ENCODE measurements around the gene RGS16. TPM values are rescaled to one million over a fixed set of nuclear protein-coding genes. Genes with fewer than 3 reads are reported as not detected.

The RGS16 gene
- total RNA-seq, 1 experiment from 2014 or later, result 6.5 TPM

- POLR2A ChIA-PET, result interaction anchor here (1.6 kb wide), 1 partner anchor 11 kb away, joined by 7 read pairs; the partner anchor contains the start of gene RGS16
- no peaks in the 10 kb centered on the region for H3K27me3 ChIP-seq (ENCODE audit: insufficient read depth, low read length)
- BruUV-seq (replicated peaks), result no TSS peak
- H2AFZ ChIP-seq (ENCODE audit: low read depth, low read length, poor library complexity, severe bottlenecking), result no peak overlapping the region
- DNase-seq (ENCODE audit: low read depth, low spot score) (no peak), ATAC-seq (no peak)
- H4K20me1 ChIP-seq (ENCODE audit: insufficient read depth), result no peaks in the 10 kb centered on the region
- no peak overlapping the region for H3K4me3 ChIP-seq (replicated peaks in 1 of 2; ENCODE audit: low read depth in 1 of 2, low read length in 2 of 2)
- CTCF ChIA-PET, result no interaction called here
- peaks cover 23 to 27% of the 10 kb centered on the region in 2 experiments for H3K4me1 ChIP-seq (ENCODE audit: control insufficient read depth in 1 of 2, insufficient read depth in 2 of 2, low read length in 2 of 2)
- H3K27ac ChIP-seq (ENCODE audit: low read depth, low read length), result no peak overlapping the region
- H3K9ac ChIP-seq (ENCODE audit: low read length), result no peak overlapping the region
- no peak for TF ChIP-seq EGR1 (IDR thresholded peaks at IDR 0.05; ENCODE audit: low read depth)
- no peak for TF ChIP-seq FOSL1 (IDR thresholded peaks at IDR 0.05; ENCODE audit: low read depth)
- no peak for TF ChIP-seq REST (IDR thresholded peaks at IDR 0.05; ENCODE audit: low read depth)
- no peak for TF ChIP-seq ZFX (IDR thresholded peaks at IDR 0.05)
- TF ChIP-seq CBX3 (IDR thresholded peaks at IDR 0.05; ENCODE audit: low read depth), result no peak
- TF ChIP-seq MAX (IDR thresholded peaks at IDR 0.05), result no peak
- TF ChIP-seq ZNF274 (IDR thresholded peaks at IDR 0.05; ENCODE audit: low read depth, low read length), result no peak
- no peaks in the 10 kb centered on the region for H3K79me2 ChIP-seq (ENCODE audit: insufficient read depth, low read length)
- no peaks in the 10 kb centered on the region for H3K9me2 ChIP-seq (ENCODE audit: insufficient read depth)
- H3K4me2 ChIP-seq (ENCODE audit: low read length), result no peak overlapping the region
- no peaks in the 10 kb centered on the region for H3K36me3 ChIP-seq (ENCODE audit: control insufficient read depth in 1 of 2, insufficient read depth in 2 of 2, low read length in 2 of 2)
- RAD21 ChIA-PET (ENCODE audit: low non-redundant PET in 1 of 2, low total read pairs in 2 of 2, uncharacterized antibody in 2 of 2, unreplicated experiment in 2 of 2), result no interaction called here
- intact Hi-C loops (cut with micrococcal nuclease), result no loop called here
- H3K9me3 ChIP-seq (ENCODE audit: control insufficient read depth in 1 of 2, insufficient read depth in 1 of 2, low read depth in 1 of 2, low read length in 2 of 2), result no peaks in the 10 kb centered on the region
Observed at GRCh38 chr1:182614796-182615454, 10.7 kb upstream of the RGS16 start.

Measured in HCT116 (cell line).